Adrenal gland (tissue), 12 donors: ENCODE data around the gene C12orf50. TPM values are rescaled to one million over a fixed set of nuclear protein-coding genes. Genes with fewer than 3 reads are reported as not detected.

Experiments
- DNase-seq, 7 donors: peaks; one replicate each; pipeline ENCODE4 v3.0.0-alpha.2; 2019 to 2020
- H3K27ac ChIP-seq, 5 donors: fragments of 200-600 bp; sonication (generic) in 4 of 5; 1 replicate in 3 of 5; 2 replicates in 2 of 5; pipeline versions ENCODE4 v1.5.1 to v1.8.0; 2016 to 2020; ENCODE audit warnings: mild to moderate bottlenecking in 1 of 5
- H3K27me3 ChIP-seq: fragments of 200-600 bp; 2 replicates; pipeline ENCODE4 v1.8.0; 2021
- H3K36me3 ChIP-seq, 2 donors: fragments of 200-600 bp; replicated peaks in 1 of 2; 1 replicate in 1 of 2; 2 replicates in 1 of 2; pipeline versions ENCODE4 v1.5.1 to v1.8.0; 2018 to 2022
- H3K4me1 ChIP-seq, 2 donors: fragments of 200-600 bp; replicated peaks in 1 of 2; 1 replicate in 1 of 2; 2 replicates in 1 of 2; pipeline versions ENCODE4 v1.5.1 to v1.8.0; 2018 to 2021
- H3K4me3 ChIP-seq, 4 donors: fragments of 200-600 bp; sonication (generic) in 3 of 4; one replicate each; pipeline ENCODE4 v1.5.1; 2016 to 2018
- H3K9me3 ChIP-seq, 3 donors: fragments of 200-600 bp; sonication (generic) in 1 of 3; replicated peaks in 1 of 3; 1 replicate in 2 of 3; 2 replicates in 1 of 3; pipeline versions ENCODE4 v1.5.1 to v1.8.0; 2016 to 2021
- POLR2A ChIP-seq, 2 donors: fragments of 450-650 bp; IDR thresholded peaks; one replicate each; pipeline ENCODE4 v1.6.1; 2017; ENCODE audit warnings: antibody characterized with exemption in 2 of 2, mild to moderate bottlenecking in 2 of 2, moderate library complexity in 1 of 2
- WGBS, 4 donors: extraction: QIAGEN DNeasy Blood & Tissue Kit in 2 of 4; methylation state at CpG; one replicate each; pipeline versions ENCODE4 v1.1.5 to v1.1.7; 2013 to 2017; 5-methylcytosine and 5-hydroxymethylcytosine counted together
- intact Hi-C, 2 donors: fragments of 100-400 bp; cut with DNase I; formaldehyde crosslinking; loops; one replicate each; pipeline versions ENCODE4 v1.14.1 to v1.15.0; 2022 to 2023
- polyA plus RNA-seq, 3 donors: library from polyadenylated mRNA; stranded (reverse); fragments of 200-250 nt in 2 of 3; fragments of 350-450 nt in 1 of 3; fragmentation: Illumina TruSeq in 1 of 3; extraction: RNeasy Lipid Tissue Mini Kit (QIAGEN cat#74804) in 1 of 3; gene quantifications; one replicate each; pipeline ENCODE4 v1.2.3, GENCODE V29; 2013 to 2014
- total RNA-seq, 9 donors: library from RNA; depleted of rRNA in 4 of 9; stranded (reverse); fragments of >200 nt in 4 of 9; fragments of 120-200 nt in 1 of 9; fragmentation: NEBNext Ultra II Directional in 1 of 9; extraction: Animal tissue kit (Norgen Biotek cat#: 25700) in 1 of 9; gene quantifications; one replicate each; pipeline versions ENCODE4 v1.1.0 to v1.2.4, GENCODE V29; 2013 to 2023
- TF ChIP-seq, protein P1 (sequence below), 6 experiments: fragments of 450-650 bp in 4 of 6; fragments of 200-600 bp in 2 of 6; sonication (generic) in 1 of 6; IDR thresholded peaks; 1 replicate in 5 of 6; 2 replicates in 1 of 6; pipeline versions ENCODE4 v1.5.1 to v1.8.0; 2016 to 2021; ENCODE audit warnings: antibody characterized with exemption in 6 of 6, mild to moderate bottlenecking in 2 of 6, moderate library complexity in 1 of 6
- donor health status: healthy with polysubstance abuse.
- donor health status: Bipolar disorder and iron deficiency.
- donor health status: DM: yes; HTN: yes; CAD: no.
- donor health status: DM: no; HTN: no; CAD: no.
- donor health status: DM: no; HTN: no; CAD: no.
- donor health status: DM: yes; HTN: yes; CAD: no.

The C12orf50 gene
- total and polyA plus RNA-seq, 12 donors = 0.04 to 1.4 (median 0.16) TPM; not detected in 2

DNA sequence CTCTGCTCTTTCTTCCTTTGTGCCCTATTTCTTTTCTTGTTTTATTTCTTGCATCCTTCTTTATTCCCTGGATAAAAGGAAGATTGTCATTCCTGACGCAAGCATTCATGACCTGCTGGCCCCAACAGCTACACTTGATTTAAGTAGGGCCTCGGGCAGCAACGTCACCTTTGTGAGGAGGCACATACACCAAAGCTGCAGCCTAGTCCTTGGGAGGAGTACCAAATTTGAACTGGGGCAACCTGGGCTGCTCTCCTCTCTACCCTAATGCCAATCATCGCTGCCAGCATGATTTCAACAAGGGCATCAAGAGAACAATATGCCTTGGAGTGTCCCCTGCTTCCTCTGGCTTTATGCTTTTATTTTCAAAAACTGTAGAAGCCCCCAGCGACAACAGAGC, 76.4 kb downstream of the C12orf50 start:
- no peaks in the 10 kb centered on the region for H3K4me1 ChIP-seq
- H3K27ac ChIP-seq = no peak overlapping the region
- no peak for TF ChIP-seq POLR2A (IDR thresholded peaks at IDR 0.05)
- TF ChIP-seq, protein P1, sequence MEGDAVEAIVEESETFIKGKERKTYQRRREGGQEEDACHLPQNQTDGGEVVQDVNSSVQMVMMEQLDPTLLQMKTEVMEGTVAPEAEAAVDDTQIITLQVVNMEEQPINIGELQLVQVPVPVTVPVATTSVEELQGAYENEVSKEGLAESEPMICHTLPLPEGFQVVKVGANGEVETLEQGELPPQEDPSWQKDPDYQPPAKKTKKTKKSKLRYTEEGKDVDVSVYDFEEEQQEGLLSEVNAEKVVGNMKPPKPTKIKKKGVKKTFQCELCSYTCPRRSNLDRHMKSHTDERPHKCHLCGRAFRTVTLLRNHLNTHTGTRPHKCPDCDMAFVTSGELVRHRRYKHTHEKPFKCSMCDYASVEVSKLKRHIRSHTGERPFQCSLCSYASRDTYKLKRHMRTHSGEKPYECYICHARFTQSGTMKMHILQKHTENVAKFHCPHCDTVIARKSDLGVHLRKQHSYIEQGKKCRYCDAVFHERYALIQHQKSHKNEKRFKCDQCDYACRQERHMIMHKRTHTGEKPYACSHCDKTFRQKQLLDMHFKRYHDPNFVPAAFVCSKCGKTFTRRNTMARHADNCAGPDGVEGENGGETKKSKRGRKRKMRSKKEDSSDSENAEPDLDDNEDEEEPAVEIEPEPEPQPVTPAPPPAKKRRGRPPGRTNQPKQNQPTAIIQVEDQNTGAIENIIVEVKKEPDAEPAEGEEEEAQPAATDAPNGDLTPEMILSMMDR (IDR thresholded peaks at IDR 0.05) = no peak
- DNase-seq = peak in 1 of 7 donors; percentile 57
- intact Hi-C loops = no loop called here
- H3K9me3 ChIP-seq = no peaks in the 10 kb centered on the region
- no peaks in the 10 kb centered on the region for H3K36me3 ChIP-seq
- H3K27me3 ChIP-seq = no peaks in the 10 kb centered on the region
- H3K4me3 ChIP-seq = no peak overlapping the region
- WGBS, 4 donors = 47 to 54% (median 48%) methylated on average over 5 of the region's 5 CpGs

DNA sequence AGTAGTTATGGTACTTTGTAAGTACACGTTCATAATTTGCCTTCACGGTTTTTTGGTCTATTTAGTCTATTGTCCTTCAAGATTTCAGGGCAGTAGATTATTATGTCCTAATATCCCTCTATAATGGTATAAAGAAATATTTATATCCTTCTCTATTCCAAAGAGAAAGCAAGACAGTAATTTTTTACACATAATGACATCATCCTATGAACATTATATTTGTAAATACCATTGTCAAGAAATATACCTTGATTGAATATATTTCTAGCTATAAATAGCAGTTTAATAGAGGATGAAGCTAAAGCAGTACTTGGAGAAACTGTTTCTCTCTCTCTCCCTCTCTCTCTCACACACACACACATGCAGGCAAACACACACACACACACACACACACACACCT, 77.0 kb downstream of the C12orf50 start:
- Histone ChIP-seq H3K4me1 (no peaks in the 10 kb centered on the region), H3K27ac (no peak overlapping the region), H3K27me3 (no peaks in the 10 kb centered on the region), H3K4me3 (no peak overlapping the region), H3K9me3 (no peaks in the 10 kb centered on the region), H3K36me3 (no peaks in the 10 kb centered on the region)
- TF ChIP-seq POLR2A (IDR thresholded peaks at IDR 0.05) = no peak
- TF ChIP-seq, protein P1 (IDR thresholded peaks at IDR 0.05) = no peak
- intact Hi-C loops = no loop called here
- 50 to 81% (median 76%) methylated on average over 2 of the region's 2 CpGs for WGBS, 4 donors
- DNase-seq = no peak

DNA sequence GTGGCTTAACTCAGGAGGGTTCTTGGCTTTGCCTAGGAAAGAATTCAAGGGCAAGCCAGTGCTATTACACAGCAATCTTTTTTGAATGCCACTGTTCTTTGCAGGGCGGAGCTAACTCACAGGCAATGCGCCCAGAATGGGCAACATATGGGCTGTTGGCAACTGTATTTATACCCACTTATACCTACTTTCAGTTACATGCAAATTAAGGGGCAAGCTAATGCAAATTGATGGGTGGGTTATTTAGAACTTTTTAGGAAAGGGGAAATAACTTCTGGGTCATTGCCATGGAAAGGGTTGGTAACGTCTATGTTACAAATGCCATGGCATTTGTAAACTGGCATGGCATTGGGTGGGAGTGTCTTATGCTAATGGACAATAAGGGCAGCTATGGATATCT, 85.4 kb downstream of the C12orf50 start:
- no peaks in the 10 kb centered on the region for H3K27me3 ChIP-seq
- intact Hi-C loops = no loop called here
- TF ChIP-seq, protein P1 (IDR thresholded peaks at IDR 0.05) = no peak
- TF ChIP-seq POLR2A (IDR thresholded peaks at IDR 0.05) = no peak
- DNase-seq = no peak
- H3K9me3 ChIP-seq = no peaks in the 10 kb centered on the region
- no peaks in the 10 kb centered on the region for H3K36me3 ChIP-seq
- H3K4me1 ChIP-seq = no peaks in the 10 kb centered on the region
- WGBS, 4 donors = 64 to 81% (median 69%) methylated on average over 3 of the region's 3 CpGs
- H3K27ac ChIP-seq = no peak overlapping the region
- H3K4me3 ChIP-seq = no peak overlapping the region

DNA sequence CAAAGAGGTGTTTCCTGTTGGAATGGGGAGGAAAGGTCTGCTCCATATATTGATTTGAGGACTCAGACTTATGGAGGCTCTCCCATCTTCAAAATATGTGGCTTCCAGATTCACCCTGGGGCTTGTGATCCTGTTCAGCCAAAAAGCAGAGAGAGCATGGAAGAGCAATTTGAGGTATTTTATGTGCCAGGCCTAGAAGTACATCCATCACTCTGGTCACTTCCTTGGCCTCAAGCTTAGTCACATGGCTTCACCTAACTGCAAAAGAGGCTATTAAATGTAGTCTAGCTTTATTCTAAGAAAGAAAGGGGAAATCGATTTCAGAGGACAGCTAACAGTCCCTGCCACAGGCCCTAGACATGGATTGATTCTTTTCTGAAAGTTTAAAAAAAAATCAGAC, 86.2 kb downstream of the C12orf50 start:
- TF ChIP-seq POLR2A (IDR thresholded peaks at IDR 0.05) = no peak
- TF ChIP-seq, protein P1 (IDR thresholded peaks at IDR 0.05) = no peak
- DNase-seq = no peak
- Histone ChIP-seq H3K4me1 (no peaks in the 10 kb centered on the region), H3K27ac (no peak overlapping the region), H3K27me3 (no peaks in the 10 kb centered on the region), H3K4me3 (no peak overlapping the region), H3K36me3 (no peaks in the 10 kb centered on the region), H3K9me3 (no peaks in the 10 kb centered on the region)
- 21 to 65% (median 46%) methylated on average over 1 of the region's 1 CpG for WGBS, 4 donors
- intact Hi-C loops = no loop called here
